Testis (tissue), 2 donors: ENCODE measurements around the gene KCNG2.

Experiments
- POLR2A ChIP-seq: fragments of 450-650 bp; IDR thresholded peaks from one replicate; pipeline ENCODE4 v1.6.1; 2017; ENCODE audit warnings: antibody characterized with exemption, mild to moderate bottlenecking, moderate library complexity
- TF ChIP-seq, protein P1 (sequence below), 3 experiments: fragments of 450-650 bp in 2 of 3; fragments of 200-600 bp in 1 of 3; sonication (generic) in 1 of 3; IDR thresholded peaks; one replicate each; pipeline ENCODE4 v1.5.1; 2016 to 2019; ENCODE audit warnings: antibody characterized with exemption in 3 of 3, mild to moderate bottlenecking in 2 of 3, moderate library complexity in 1 of 3

DNA sequence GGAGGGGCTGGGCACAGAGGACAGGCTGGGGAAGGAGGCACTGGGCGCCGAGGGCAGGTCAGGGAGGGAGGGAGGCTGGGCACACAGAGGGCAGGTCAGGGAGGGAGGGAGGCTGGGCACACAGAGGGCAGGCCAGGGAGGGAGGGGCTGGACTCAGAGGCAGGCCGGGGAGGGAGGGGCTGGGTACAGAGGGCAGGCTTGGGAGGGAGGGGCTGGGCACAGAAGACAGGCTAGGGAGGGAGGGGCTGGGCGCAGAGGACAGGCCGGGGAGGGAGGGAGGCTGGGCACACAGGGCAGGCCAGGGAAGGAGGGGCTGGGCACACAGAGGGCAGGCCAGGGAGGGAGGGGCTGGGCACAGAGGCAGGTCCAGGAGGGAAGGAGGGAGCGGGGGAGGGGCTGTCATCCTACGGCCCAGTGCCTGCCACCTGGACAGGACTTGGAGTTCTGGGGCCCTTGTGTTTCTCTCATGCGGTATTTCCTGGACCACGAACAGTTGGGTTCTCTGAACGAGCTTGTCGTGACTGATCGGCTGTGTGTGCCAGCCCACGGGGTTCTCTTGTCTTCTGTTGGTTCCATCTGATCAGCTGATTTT is 46.7 kb upstream of the KCNG2 start:
- TF ChIP-seq POLR2A: no peak
- TF ChIP-seq, protein P1, sequence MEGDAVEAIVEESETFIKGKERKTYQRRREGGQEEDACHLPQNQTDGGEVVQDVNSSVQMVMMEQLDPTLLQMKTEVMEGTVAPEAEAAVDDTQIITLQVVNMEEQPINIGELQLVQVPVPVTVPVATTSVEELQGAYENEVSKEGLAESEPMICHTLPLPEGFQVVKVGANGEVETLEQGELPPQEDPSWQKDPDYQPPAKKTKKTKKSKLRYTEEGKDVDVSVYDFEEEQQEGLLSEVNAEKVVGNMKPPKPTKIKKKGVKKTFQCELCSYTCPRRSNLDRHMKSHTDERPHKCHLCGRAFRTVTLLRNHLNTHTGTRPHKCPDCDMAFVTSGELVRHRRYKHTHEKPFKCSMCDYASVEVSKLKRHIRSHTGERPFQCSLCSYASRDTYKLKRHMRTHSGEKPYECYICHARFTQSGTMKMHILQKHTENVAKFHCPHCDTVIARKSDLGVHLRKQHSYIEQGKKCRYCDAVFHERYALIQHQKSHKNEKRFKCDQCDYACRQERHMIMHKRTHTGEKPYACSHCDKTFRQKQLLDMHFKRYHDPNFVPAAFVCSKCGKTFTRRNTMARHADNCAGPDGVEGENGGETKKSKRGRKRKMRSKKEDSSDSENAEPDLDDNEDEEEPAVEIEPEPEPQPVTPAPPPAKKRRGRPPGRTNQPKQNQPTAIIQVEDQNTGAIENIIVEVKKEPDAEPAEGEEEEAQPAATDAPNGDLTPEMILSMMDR (IDR thresholded peaks at IDR 0.05): no peak
